Measurements from ENCODE around the gene ASB11. TPM values are rescaled to one million over a fixed set of nuclear protein-coding genes. Genes with fewer than 3 reads are reported as not detected.

Gene ASB11
- total RNA-seq, 1 experiment from 2014 or later, result not detected

- Histone ChIP-seq H3K36me3 (no peaks in the 10 kb centered on the region), H3K27me3 (no peaks in the 10 kb centered on the region), H3K9me3 (no peaks in the 10 kb centered on the region), H3K4me3 (no peak within 1 kb of the TSS)
- peak; percentile 73 for DNase-seq
These were observed 45.6 kb downstream of the ASB11 start, which contains the start of gene ASB9 for GRCh38 chrX:15269618-15270521. TSS of gene ASB9 (minus strand) at chrX:15270083. CDS start at chrX:15269874, 209 bp downstream.

- H3K27me3 ChIP-seq, result no peaks in the 10 kb centered on the region
- no peak overlapping the region for H3K4me3 ChIP-seq
- DNase-seq, result no peak
- no peaks in the 10 kb centered on the region for H3K36me3 ChIP-seq
- no peaks in the 10 kb centered on the region for H3K9me3 ChIP-seq
These were observed 46.3 kb downstream of the ASB11 start for GRCh38 chrX:15269120-15269519.

GRCh38 chrX:15254852-15255251 is 60.6 kb downstream of the ASB11 start:
- Histone ChIP-seq H3K36me3 (no peaks in the 10 kb centered on the region), H3K9me3 (no peaks in the 10 kb centered on the region), H3K4me3 (no peak overlapping the region), H3K27me3 (no peaks in the 10 kb centered on the region)
- DNase-seq, result no peak

- DNase-seq, result no peak
- Histone ChIP-seq H3K36me3 (no peaks in the 10 kb centered on the region), H3K9me3 (no peaks in the 10 kb centered on the region), H3K4me3 (no peak overlapping the region), H3K27me3 (no peaks in the 10 kb centered on the region)
These were observed 69.5 kb downstream of the ASB11 start for GRCh38 chrX:15245896-15246295.

GRCh38 chrX:15244421-15244820 is 71.0 kb downstream of the ASB11 start:
- H3K4me3 ChIP-seq, result no peak overlapping the region
- H3K36me3 ChIP-seq, result no peaks in the 10 kb centered on the region
- no peaks in the 10 kb centered on the region for H3K27me3 ChIP-seq
- H3K9me3 ChIP-seq, result no peaks in the 10 kb centered on the region
- DNase-seq, result no peak

GRCh38 chrX:15242899-15243555 is 72.4 kb downstream of the ASB11 start:
- Histone ChIP-seq H3K36me3 (no peaks in the 10 kb centered on the region), H3K9me3 (no peaks in the 10 kb centered on the region), H3K27me3 (no peaks in the 10 kb centered on the region), H3K4me3 (no peak overlapping the region)
- DNase-seq, result peak; percentile 2

- H3K36me3 ChIP-seq, result no peaks in the 10 kb centered on the region
- no peaks in the 10 kb centered on the region for H3K9me3 ChIP-seq
- H3K27me3 ChIP-seq, result no peaks in the 10 kb centered on the region
- H3K4me3 ChIP-seq, result no peak overlapping the region
- no peak for DNase-seq
These were observed 74.1 kb downstream of the ASB11 start for GRCh38 chrX:15241301-15241700.

GRCh38 chrX:15240414-15240813 is 75.0 kb downstream of the ASB11 start:
- H3K4me3 ChIP-seq, result no peak overlapping the region
- no peaks in the 10 kb centered on the region for H3K27me3 ChIP-seq
- DNase-seq, result no peak
- no peaks in the 10 kb centered on the region for H3K36me3 ChIP-seq
- no peaks in the 10 kb centered on the region for H3K9me3 ChIP-seq

- Histone ChIP-seq H3K4me3 (no peak overlapping the region), H3K36me3 (no peaks in the 10 kb centered on the region), H3K27me3 (no peaks in the 10 kb centered on the region), H3K9me3 (no peaks in the 10 kb centered on the region)
- DNase-seq, result no peak
These were observed 79.3 kb downstream of the ASB11 start for GRCh38 chrX:15236146-15236545.

- Histone ChIP-seq H3K4me3 (no peak overlapping the region), H3K9me3 (no peaks in the 10 kb centered on the region), H3K27me3 (no peaks in the 10 kb centered on the region), H3K36me3 (no peaks in the 10 kb centered on the region)
- DNase-seq, result no peak
These were observed 80.4 kb downstream of the ASB11 start for GRCh38 chrX:15235001-15235400.

- no peaks in the 10 kb centered on the region for H3K9me3 ChIP-seq
- H3K36me3 ChIP-seq, result no peaks in the 10 kb centered on the region
- H3K4me3 ChIP-seq, result no peak overlapping the region
- DNase-seq, result no peak
- no peaks in the 10 kb centered on the region for H3K27me3 ChIP-seq
These were observed 81.9 kb downstream of the ASB11 start for GRCh38 chrX:15233416-15234015.

Other genes with a start within 250 kb of the ASB11 start
- gene ASB9, start 45.6 kb downstream of the ASB11 start, total RNA-seq (2014; rRNA removed; shearing (Covaris generic); ENCODE audit: low replicate concordance), result not detected in 2 replicates
- 3.9 and 6.9 TPM in 2 replicates for gene PIGA, start 19.9 kb upstream of the ASB11 start, total RNA-seq (2014; rRNA removed; shearing (Covaris generic); ENCODE audit: low replicate concordance)
- gene VEGFD, start 68.8 kb upstream of the ASB11 start, total RNA-seq (2014; rRNA removed; shearing (Covaris generic); ENCODE audit: low replicate concordance), result not detected in 2 replicates
- 16.4 and 39.5 TPM in 2 replicates for gene PIR, start 177.7 kb upstream of the ASB11 start, total RNA-seq (2014; rRNA removed; shearing (Covaris generic); ENCODE audit: low replicate concordance)
- not detected in 2 replicates for gene BMX, start 185.2 kb upstream of the ASB11 start, total RNA-seq (2014; rRNA removed; shearing (Covaris generic); ENCODE audit: low replicate concordance)

Measured in MG63 (cell line).